ENCODE data around the gene G3BP2. TPM values are rescaled to one million over a fixed set of nuclear protein-coding genes. Genes with fewer than 3 reads are reported as not detected.

G3BP2 gene
- 83.5 and 93.6 TPM in 2 replicates for total RNA-seq

GRCh38 chr4:75673027-75673958 is at the start of gene G3BP2:
Gene G3BP2, minus strand, starts transcription at chr4:75673411. Its CDS starts 11,386 bp downstream, at chr4:75662025.

DNA sequence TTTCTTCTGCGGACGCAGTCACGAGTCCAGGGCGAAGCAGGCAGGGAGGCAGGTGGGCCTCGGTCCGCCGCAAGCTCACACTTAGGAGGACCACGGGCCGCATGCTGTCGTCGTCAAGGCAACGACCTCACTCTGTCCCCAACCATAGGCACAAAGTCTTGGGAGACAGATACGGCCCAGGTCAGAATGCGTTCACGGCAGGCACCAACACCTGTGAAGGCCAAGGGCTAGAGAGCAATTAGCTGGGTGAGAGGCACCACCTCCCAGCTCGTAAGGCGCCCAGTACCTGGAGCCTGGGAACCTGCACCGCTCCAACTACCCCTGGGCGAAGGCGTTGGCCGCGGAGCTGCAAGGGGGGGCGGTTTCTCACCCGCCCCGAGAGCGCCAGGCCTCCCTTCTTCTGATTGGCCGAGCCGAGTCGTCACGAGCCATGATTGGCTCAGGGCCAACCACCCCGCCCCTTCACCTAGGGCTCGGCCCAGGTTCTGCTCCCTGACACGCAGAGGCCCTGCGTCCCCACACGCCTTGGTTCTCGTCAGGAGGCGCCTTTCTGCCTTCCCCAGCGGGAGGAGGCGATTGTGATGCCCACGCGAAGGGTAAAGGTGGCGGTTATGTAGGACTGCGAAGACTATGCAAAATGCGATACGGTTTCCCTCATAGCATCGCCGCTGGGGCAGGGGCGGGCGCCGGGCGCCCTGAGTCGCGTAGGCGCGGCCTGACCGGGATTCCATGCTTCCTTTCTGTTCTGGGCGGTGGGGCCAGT is 42.9 kb downstream of the G3BP2 start, which contains the start of gene CDKL2:
CDKL2 (minus strand) TSS at position 355 of the 763 bp plus-strand sequence. CDS start 4,540 bp downstream, outside the sequence.

Other genes starting within 250 kb of the G3BP2 start
- gene RCHY1, start 159.0 kb downstream of the G3BP2 start, total RNA-seq, result 8.2 and 9.2 TPM in 2 replicates
- gene THAP6, start 158.9 kb downstream of the G3BP2 start, total RNA-seq, result 6.7 and 8.6 TPM in 2 replicates
- gene ODAPH, start 117.3 kb downstream of the G3BP2 start, total RNA-seq, result not detected in 2 replicates
- gene CDKL2, start 42.9 kb downstream of the G3BP2 start, total RNA-seq, result 0.45 and 0.84 TPM in 2 replicates
- 56.9 and 73.5 TPM in 2 replicates for gene USO1, start 51.2 kb upstream of the G3BP2 start, total RNA-seq
- not detected in 2 replicates for gene PPEF2, start 229.0 kb upstream of the G3BP2 start, total RNA-seq

Data from bronchus fibroblast of lung (primary cell).